Endothelial cell of umbilical vein (primary cell): ENCODE measurements around the gene METTL9. TPM values are rescaled to one million over a fixed set of nuclear protein-coding genes. Genes with fewer than 3 reads are reported as not detected.

Experiments used
- BruUV-seq: library from RNA; stranded (reverse); fragments of 400-500 nt; replicated peaks from 2 replicates; lab custom pipeline; 2021; lab: Mats Ljungman, UMichigan
- CTCF ChIA-PET: fragments of 300-600, 350-600 bp; sonication (Branson Sonifier 250); formaldehyde crosslinking; loops from one replicate; lab custom pipeline; 2021; ENCODE audit warnings: antibody characterized with exemption, inconsistent platforms; lab: Charles Lee
- POLR2A ChIA-PET: fragments of 300-600, 350-600 bp; sonication (Branson Sonifier 250); formaldehyde crosslinking; loops from one replicate; lab custom pipeline; 2021; ENCODE audit warnings: antibody characterized with exemption, inconsistent platforms; lab: Charles Lee
- DNase-seq: peaks from one replicate; pipeline ENCODE4 v3.0.0-alpha.2; 2011; ENCODE audit warnings: low read depth, low spot score
- FAIRE-seq: peaks from 2 replicates; lab custom pipeline; 2011; peaks lifted over from hg19 to GRCh38; lab: Jason Lieb, UNC
- H2AFZ ChIP-seq: 2 replicates; pipeline ENCODE4 v1.6.0; 2012; ENCODE audit warnings: low read depth, low read length, control low read depth, inconsistent platforms
- H3K27ac ChIP-seq: 2 replicates; pipeline ENCODE4 v1.5.1; 2011; ENCODE audit warnings: low read depth, mild to moderate bottlenecking, control low read depth, low read length, moderate library complexity; ENCODE audit not compliant: insufficient read depth
- H3K27me3 ChIP-seq, 2 experiments: 2 replicates each; pipeline versions ENCODE4 v1.6.0 to v1.6.1; 2011; ENCODE audit warnings: low read length in 2 of 2, mixed read lengths in 1 of 2; ENCODE audit not compliant: control insufficient read depth in 2 of 2, insufficient read depth in 2 of 2
- H3K36me3 ChIP-seq, 2 experiments: 2 replicates in 1 of 2; 3 replicates in 1 of 2; pipeline ENCODE4 v1.5.1; 2011; ENCODE audit warnings: low read length in 2 of 2, mild to moderate bottlenecking in 1 of 2, moderate library complexity in 1 of 2; ENCODE audit not compliant: control insufficient read depth in 2 of 2, insufficient read depth in 2 of 2; ENCODE audit errors: extremely low read depth in 1 of 2
- H3K4me1 ChIP-seq: 3 replicates; pipeline ENCODE4 v1.5.1; 2011; ENCODE audit warnings: mild to moderate bottlenecking, low read length; ENCODE audit not compliant: control insufficient read depth, insufficient read depth; ENCODE audit errors: extremely low read depth
- H3K4me2 ChIP-seq: 2 replicates; pipeline ENCODE4 v1.6.1; 2011; ENCODE audit warnings: low read length, control low read depth, mixed read lengths; ENCODE audit not compliant: insufficient read depth
- H3K4me3 ChIP-seq, 3 experiments: fragments of 200-600 bp in 1 of 3; sonication (generic), shearing (Covaris generic) in 1 of 3; replicated peaks in 1 of 3; 2 replicates each; pipeline ENCODE4 v1.5.1; 2011 to 2016; ENCODE audit warnings: control low read depth in 3 of 3, low read length in 3 of 3, mild to moderate bottlenecking in 2 of 3, inconsistent platforms in 1 of 3, low read depth in 1 of 3, moderate library complexity in 1 of 3; ENCODE audit not compliant: insufficient read depth in 1 of 3
- H3K79me2 ChIP-seq: 2 replicates; pipeline ENCODE4 v1.6.0; 2012; ENCODE audit warnings: low read length, inconsistent platforms; ENCODE audit not compliant: control insufficient read depth, insufficient read depth
- H3K9ac ChIP-seq: replicated peaks from 2 replicates; pipeline ENCODE3; 2011; ENCODE audit warnings: low read length, control low read depth; ENCODE audit not compliant: insufficient read depth; ENCODE audit errors: extremely low read depth
- H3K9me1 ChIP-seq: replicated peaks from 3 replicates; pipeline ENCODE4 v1.6.0; 2011; ENCODE audit warnings: mild to moderate bottlenecking, low read length; ENCODE audit not compliant: control insufficient read depth, insufficient read depth; ENCODE audit errors: extremely low read depth
- H3K9me3 ChIP-seq: replicated peaks from 2 replicates; pipeline ENCODE4 v1.5.1; 2012; ENCODE audit warnings: low read length, inconsistent platforms; ENCODE audit not compliant: control insufficient read depth, insufficient read depth
- H4K20me1 ChIP-seq: replicated peaks from 2 replicates; pipeline ENCODE3; 2011; ENCODE audit warnings: mild to moderate bottlenecking, low read length; ENCODE audit not compliant: control insufficient read depth, insufficient read depth; ENCODE audit errors: extremely low read depth
- EZH2 ChIP-seq: IDR thresholded peaks from 2 replicates; pipeline ENCODE4 v1.6.1; 2012; ENCODE audit warnings: borderline replicate concordance, low read depth, mild to moderate bottlenecking, moderate library complexity, low read length, inconsistent platforms; ENCODE audit not compliant: severe bottlenecking
- FOS ChIP-seq: IDR thresholded peaks from 2 replicates; pipeline ENCODE4 v1.6.1; 2011; ENCODE audit warnings: mild to moderate bottlenecking, low read length, moderate library complexity, borderline replicate concordance; ENCODE audit not compliant: insufficient read depth
- GATA2 ChIP-seq: IDR thresholded peaks from 2 replicates; pipeline ENCODE4 v1.7.0; 2011; ENCODE audit warnings: low read depth, mild to moderate bottlenecking, moderate library complexity, mixed read lengths, low read length; ENCODE audit not compliant: insufficient read length, insufficient read depth
- JUN ChIP-seq: IDR thresholded peaks from 2 replicates; pipeline ENCODE4 v1.6.1; 2011; ENCODE audit warnings: borderline replicate concordance, low read depth; ENCODE audit not compliant: insufficient read length, insufficient read depth
- MYC ChIP-seq: IDR thresholded peaks from one replicate; pipeline ENCODE4 v1.6.1; 2011; ENCODE audit warnings: mild to moderate bottlenecking, low read depth, low read length
- POLR2A ChIP-seq: IDR thresholded peaks from 2 replicates; pipeline ENCODE4 v1.6.1; 2012; ENCODE audit warnings: low read depth, mild to moderate bottlenecking, control low read depth, low read length
- POLR2AphosphoS5 ChIP-seq: IDR thresholded peaks from 2 replicates; pipeline ENCODE4 v1.6.1; 2012; ENCODE audit warnings: low read depth, mild to moderate bottlenecking, control low read depth, low read length, moderate library complexity; ENCODE audit not compliant: insufficient read depth
- dilution Hi-C: fragments of 300-500 bp; cut with MboI; formaldehyde crosslinking; loops from one replicate; pipeline ENCODE4 v1.15.0; 2019; ENCODE audit warnings: low sequenced_read_pairs; ENCODE audit not compliant: extremely low pct_ligation_motif_present
- intact Hi-C: fragments of 100-400 bp; cut with micrococcal nuclease; formaldehyde crosslinking; loops from one replicate; pipeline ENCODE4 v1.10.0; 2022
- polyA plus RNA-seq, 4 experiments: library from polyadenylated mRNA; depleted of rRNA in 3 of 4; stranded (reverse) in 3 of 4; unstranded in 1 of 4; fragments of >200 nt; gene quantifications; 2 replicates each; pipeline versions ENCODE4 v1.2.1 to v1.2.3, GENCODE V29; 2011 to 2012; ENCODE audit warnings: missing spikeins in 1 of 4
- total RNA-seq: library from RNA; stranded (reverse); gene quantifications from 2 replicates; pipeline ENCODE4 v1.2.3, GENCODE V29; 2021
- TF ChIP-seq, protein P1 (sequence below), 2 donors: IDR thresholded peaks; 1 replicate in 1 of 2; 2 replicates in 1 of 2; pipeline ENCODE4 v1.5.1; 2011; ENCODE audit warnings: low read length in 2 of 2, mild to moderate bottlenecking in 2 of 2, moderate library complexity in 2 of 2, control low read depth in 1 of 2, inconsistent platforms in 1 of 2, low read depth in 1 of 2; ENCODE audit not compliant: insufficient read depth in 1 of 2; ENCODE audit errors: extremely low read depth in 1 of 2
- TF ChIP-seq, protein P2 (sequence below): IDR thresholded peaks from 2 replicates; pipeline ENCODE4 v1.6.1; 2011; ENCODE audit not compliant: insufficient read depth, insufficient read length

METTL9 gene
- total and polyA plus RNA-seq, 2 donors (not counting 3 experiments of a cell fraction or from before 2014, with no cell fraction given): 53.8 to 121 TPM

DNA sequence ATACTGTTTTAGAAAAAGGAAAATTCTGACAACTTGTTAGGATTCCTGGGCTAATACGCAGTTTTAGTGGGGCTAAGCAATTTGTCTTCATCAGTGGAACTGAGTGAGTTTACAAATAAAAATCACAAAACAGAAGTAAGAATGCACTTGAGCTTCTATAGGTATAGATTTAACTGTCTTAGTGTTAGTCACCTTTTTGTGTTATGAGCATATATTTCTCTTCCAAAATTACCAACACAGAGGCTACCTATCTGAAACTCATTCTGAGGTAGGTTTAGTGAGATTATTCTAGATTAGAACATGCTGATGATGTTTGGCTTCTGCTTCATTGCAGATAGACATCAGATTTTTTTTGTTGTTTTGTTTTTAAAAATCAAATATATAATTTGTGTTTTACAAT, 23.2 kb downstream of the METTL9 start:
- H3K4me1 ChIP-seq: peaks cover 14% of the 10 kb centered on the region
- no peak overlapping the region for H2AFZ ChIP-seq
- TF ChIP-seq FOS (no peak), JUN (no peak), GATA2 (no peak), EZH2 (no peak), POLR2AphosphoS5 (no peak), POLR2A (no peak), MYC (no peak)
- TF ChIP-seq, protein P1, sequence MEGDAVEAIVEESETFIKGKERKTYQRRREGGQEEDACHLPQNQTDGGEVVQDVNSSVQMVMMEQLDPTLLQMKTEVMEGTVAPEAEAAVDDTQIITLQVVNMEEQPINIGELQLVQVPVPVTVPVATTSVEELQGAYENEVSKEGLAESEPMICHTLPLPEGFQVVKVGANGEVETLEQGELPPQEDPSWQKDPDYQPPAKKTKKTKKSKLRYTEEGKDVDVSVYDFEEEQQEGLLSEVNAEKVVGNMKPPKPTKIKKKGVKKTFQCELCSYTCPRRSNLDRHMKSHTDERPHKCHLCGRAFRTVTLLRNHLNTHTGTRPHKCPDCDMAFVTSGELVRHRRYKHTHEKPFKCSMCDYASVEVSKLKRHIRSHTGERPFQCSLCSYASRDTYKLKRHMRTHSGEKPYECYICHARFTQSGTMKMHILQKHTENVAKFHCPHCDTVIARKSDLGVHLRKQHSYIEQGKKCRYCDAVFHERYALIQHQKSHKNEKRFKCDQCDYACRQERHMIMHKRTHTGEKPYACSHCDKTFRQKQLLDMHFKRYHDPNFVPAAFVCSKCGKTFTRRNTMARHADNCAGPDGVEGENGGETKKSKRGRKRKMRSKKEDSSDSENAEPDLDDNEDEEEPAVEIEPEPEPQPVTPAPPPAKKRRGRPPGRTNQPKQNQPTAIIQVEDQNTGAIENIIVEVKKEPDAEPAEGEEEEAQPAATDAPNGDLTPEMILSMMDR (IDR thresholded peaks at IDR 0.05; ENCODE audit: extremely low read depth in 1 of 2, insufficient read depth in 1 of 2, low read depth in 1 of 2, low read length in 2 of 2): no peak
- TF ChIP-seq, protein P2, sequence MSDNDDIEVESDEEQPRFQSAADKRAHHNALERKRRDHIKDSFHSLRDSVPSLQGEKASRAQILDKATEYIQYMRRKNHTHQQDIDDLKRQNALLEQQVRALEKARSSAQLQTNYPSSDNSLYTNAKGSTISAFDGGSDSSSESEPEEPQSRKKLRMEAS: no peak
- intact Hi-C loops: loop anchor here (10.0 kb wide), 1 partner anchor 1442 kb away; no protein-coding TSS in a partner anchor
- dilution Hi-C loops: no loop called here
- no peak overlapping the region for H3K9ac ChIP-seq
- H3K27me3 ChIP-seq: no peaks in the 10 kb centered on the region
- DNase-seq: no peak
- no TSS peak for BruUV-seq
- H3K36me3 ChIP-seq: peaks cover 2 to 4% of the 10 kb centered on the region in 2 experiments
- H3K79me2 ChIP-seq: peaks cover 6% of the 10 kb centered on the region
- H3K9me1 ChIP-seq: no peaks in the 10 kb centered on the region
- no peaks in the 10 kb centered on the region for H3K9me3 ChIP-seq
- ChIA-PET POLR2A (no interaction called here), CTCF (interaction anchor here (1.2 kb wide), 1 partner anchor 9 kb away, joined by 3 read pairs; no protein-coding TSS in a partner anchor)
- no peak overlapping the region for H3K27ac ChIP-seq
- FAIRE-seq: no peak
- no peak overlapping the region for H3K4me2 ChIP-seq
- no peaks in the 10 kb centered on the region for H4K20me1 ChIP-seq
- no peak overlapping the region for H3K4me3 ChIP-seq
